Peyer's patch (tissue), 4 donors: ENCODE data around the gene EEFSEC.

Experiments
- POLR2A ChIP-seq, 2 donors: fragments of 450-650 bp; IDR thresholded peaks; one replicate each; pipeline ENCODE4 v1.5.1; 2017; ENCODE audit warnings: antibody characterized with exemption in 2 of 2, mild to moderate bottlenecking in 2 of 2, moderate library complexity in 2 of 2
- TF ChIP-seq, protein P1 (sequence below), 6 experiments: fragments of 450-650 bp in 4 of 6; fragments of 200-600 bp in 2 of 6; sonication (generic) in 1 of 6; IDR thresholded peaks; one replicate each; pipeline ENCODE4 v1.5.1; 2017 to 2019; ENCODE audit warnings: antibody characterized with exemption in 6 of 6, mild to moderate bottlenecking in 3 of 6, moderate library complexity in 1 of 6

DNA sequence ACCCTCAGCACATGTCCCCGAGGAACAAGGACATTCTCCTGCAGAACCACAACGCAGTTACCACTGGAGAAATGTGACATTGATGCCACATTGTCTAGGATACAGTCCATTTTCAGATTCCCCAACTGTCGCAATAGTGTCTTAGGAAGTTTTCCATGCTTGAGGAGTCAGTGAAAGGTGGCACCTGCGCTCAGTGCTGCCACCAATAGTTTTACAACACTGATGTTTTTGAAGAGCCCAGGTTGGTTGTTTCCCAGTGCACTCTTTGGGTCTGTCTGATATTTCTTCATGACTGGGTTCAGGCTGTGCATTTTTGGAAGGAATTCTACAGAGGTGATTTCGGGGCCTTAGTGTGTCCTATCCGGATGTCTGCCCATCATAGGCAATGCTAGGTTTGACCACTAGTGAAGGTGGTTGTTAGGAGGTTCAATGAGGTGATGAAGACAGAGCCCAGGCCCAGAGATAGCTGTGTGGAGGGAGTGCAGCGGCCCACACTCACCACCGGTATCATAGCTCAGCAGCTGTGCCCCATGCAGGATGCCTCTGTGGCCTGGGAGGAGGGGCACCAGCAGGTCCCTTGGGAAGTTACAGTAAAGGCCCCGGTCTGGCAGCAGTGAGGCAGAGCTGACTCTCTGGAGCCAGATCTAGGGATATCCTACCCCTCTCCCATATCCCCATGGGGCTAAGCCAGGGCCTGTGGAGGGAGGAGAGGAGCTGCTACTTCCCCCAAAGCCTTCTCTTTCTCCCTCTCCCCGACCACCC is 216.8 kb downstream of the EEFSEC start:
- TF ChIP-seq, protein P1, sequence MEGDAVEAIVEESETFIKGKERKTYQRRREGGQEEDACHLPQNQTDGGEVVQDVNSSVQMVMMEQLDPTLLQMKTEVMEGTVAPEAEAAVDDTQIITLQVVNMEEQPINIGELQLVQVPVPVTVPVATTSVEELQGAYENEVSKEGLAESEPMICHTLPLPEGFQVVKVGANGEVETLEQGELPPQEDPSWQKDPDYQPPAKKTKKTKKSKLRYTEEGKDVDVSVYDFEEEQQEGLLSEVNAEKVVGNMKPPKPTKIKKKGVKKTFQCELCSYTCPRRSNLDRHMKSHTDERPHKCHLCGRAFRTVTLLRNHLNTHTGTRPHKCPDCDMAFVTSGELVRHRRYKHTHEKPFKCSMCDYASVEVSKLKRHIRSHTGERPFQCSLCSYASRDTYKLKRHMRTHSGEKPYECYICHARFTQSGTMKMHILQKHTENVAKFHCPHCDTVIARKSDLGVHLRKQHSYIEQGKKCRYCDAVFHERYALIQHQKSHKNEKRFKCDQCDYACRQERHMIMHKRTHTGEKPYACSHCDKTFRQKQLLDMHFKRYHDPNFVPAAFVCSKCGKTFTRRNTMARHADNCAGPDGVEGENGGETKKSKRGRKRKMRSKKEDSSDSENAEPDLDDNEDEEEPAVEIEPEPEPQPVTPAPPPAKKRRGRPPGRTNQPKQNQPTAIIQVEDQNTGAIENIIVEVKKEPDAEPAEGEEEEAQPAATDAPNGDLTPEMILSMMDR (IDR thresholded peaks at IDR 0.05) = no peak
- TF ChIP-seq POLR2A (IDR thresholded peaks at IDR 0.05) = no peak
